IMR-90 (cell line): ENCODE measurements around the gene SLC34A2. TPM values are rescaled to one million over a fixed set of nuclear protein-coding genes. Genes with fewer than 3 reads are reported as not detected.

ENCODE experiments used
- ATAC-seq: fragments of 200-7000 bp; cut with Tn5 transposase; 2 replicates; pipeline ENCODE4 v1.9.1; 2020; ENCODE audit warnings: low read depth, mild to moderate bottlenecking, moderate library complexity
- BruUV-seq: library from RNA; stranded (reverse); fragments of 400-500 nt; replicated peaks from 2 replicates; lab custom pipeline; 2021; lab: Mats Ljungman, UMichigan
- CTCF ChIA-PET: fragments of 300-600 bp; formaldehyde crosslinking; extraction: SDS; loops from one replicate; lab custom pipeline; 2021; ENCODE audit warnings: antibody characterized with exemption; lab: Yijun Ruan, JAX
- POLR2A ChIA-PET: fragments of 300-600 bp; sonication (Branson Sonifier 250); formaldehyde crosslinking; loops from one replicate; lab custom pipeline; 2022; ENCODE audit warnings: antibody characterized with exemption; ENCODE audit not compliant: unreplicated experiment; lab: Charles Lee
- DNase-seq: peaks from one replicate; pipeline ENCODE4 v3.0.0; 2013
- H2AFZ ChIP-seq: replicated peaks from 2 replicates; pipeline ENCODE3; 2013; ENCODE audit warnings: low read length, mild to moderate bottlenecking; ENCODE audit not compliant: poor library complexity
- H2AK5ac ChIP-seq: 2 replicates; pipeline ENCODE4 v1.6.1; 2013; ENCODE audit warnings: low read depth, low read length, inconsistent platforms
- H2AK9ac ChIP-seq: replicated peaks from 2 replicates; pipeline ENCODE3; 2013; ENCODE audit warnings: mild to moderate bottlenecking, low read depth, low read length, moderate library complexity; ENCODE audit not compliant: poor library complexity
- H2BK120ac ChIP-seq: 2 replicates; pipeline ENCODE4 v1.6.1; 2013; ENCODE audit warnings: low read depth, low read length, inconsistent platforms
- H2BK15ac ChIP-seq: 3 replicates; pipeline ENCODE4 v1.6.1; 2013; ENCODE audit warnings: low read depth, low read length, inconsistent platforms
- H2BK20ac ChIP-seq: 2 replicates; pipeline ENCODE4 v1.6.1; 2013; ENCODE audit warnings: low read depth, mild to moderate bottlenecking, inconsistent platforms, low read length, moderate library complexity
- H2BK5ac ChIP-seq: 2 replicates; pipeline ENCODE4 v1.6.1; 2013; ENCODE audit warnings: mild to moderate bottlenecking, low read depth, low read length, inconsistent platforms; ENCODE audit not compliant: poor library complexity, severe bottlenecking
- H3K14ac ChIP-seq: replicated peaks from 2 replicates; pipeline ENCODE4 v1.6.1; 2013; ENCODE audit warnings: low read depth, low read length, inconsistent platforms
- H3K18ac ChIP-seq: 2 replicates; pipeline ENCODE4 v1.6.1; 2013; ENCODE audit warnings: low read depth, low read length, control low read depth
- H3K23ac ChIP-seq: 2 replicates; pipeline ENCODE4 v1.6.1; 2013; ENCODE audit warnings: low read depth, low read length, inconsistent platforms
- H3K27ac ChIP-seq: 2 replicates; pipeline ENCODE4 v1.5.1; 2013; ENCODE audit warnings: mild to moderate bottlenecking, control low read depth, low read length; ENCODE audit not compliant: insufficient read depth
- H3K27me3 ChIP-seq: 2 replicates; pipeline ENCODE4 v1.6.1; 2013; ENCODE audit warnings: low read length; ENCODE audit not compliant: control insufficient read depth, insufficient read depth
- H3K36me3 ChIP-seq: 2 replicates; pipeline ENCODE4 v1.6.1; 2013; ENCODE audit warnings: low read length, mixed read lengths; ENCODE audit not compliant: control insufficient read depth, insufficient read depth
- H3K4ac ChIP-seq: 2 replicates; pipeline ENCODE4 v1.6.1; 2013; ENCODE audit warnings: low read depth, low read length, inconsistent platforms
- H3K4me1 ChIP-seq: 2 replicates; pipeline ENCODE4 v1.6.1; 2013; ENCODE audit warnings: low read length, mixed read lengths; ENCODE audit not compliant: control insufficient read depth, insufficient read depth
- H3K4me2 ChIP-seq: 2 replicates; pipeline ENCODE4 v1.6.1; 2013; ENCODE audit warnings: low read depth, mild to moderate bottlenecking, control low read depth, low read length, moderate library complexity
- H3K4me3 ChIP-seq: 2 replicates; pipeline ENCODE4 v1.5.1; 2013; ENCODE audit warnings: low read depth, mild to moderate bottlenecking, control low read depth, low read length, moderate library complexity; ENCODE audit not compliant: insufficient read depth
- H3K56ac ChIP-seq: 2 replicates; pipeline ENCODE4 v1.6.1; 2013; ENCODE audit warnings: low read length, inconsistent platforms; ENCODE audit not compliant: insufficient read depth; ENCODE audit errors: extremely low read depth
- H3K79me1 ChIP-seq, 2 experiments: 2 replicates each; pipeline ENCODE4 v1.6.1; 2013; ENCODE audit warnings: low read length in 2 of 2, inconsistent platforms in 1 of 2, low read depth in 1 of 2
- H3K9ac ChIP-seq: 2 replicates; pipeline ENCODE4 v1.6.1; 2013; ENCODE audit warnings: low read depth, low read length, control low read depth
- H3K9me1 ChIP-seq: 2 replicates; pipeline ENCODE4 v1.6.1; 2013; ENCODE audit warnings: low read length, inconsistent platforms; ENCODE audit not compliant: insufficient read depth
- H3K9me3 ChIP-seq: 2 replicates; pipeline ENCODE4 v1.6.1; 2013; ENCODE audit warnings: low read length; ENCODE audit not compliant: control insufficient read depth, insufficient read depth
- H4K20me1 ChIP-seq: 2 replicates; pipeline ENCODE4 v1.6.1; 2013; ENCODE audit warnings: low read length, inconsistent platforms; ENCODE audit not compliant: insufficient read depth
- H4K5ac ChIP-seq: 2 replicates; pipeline ENCODE4 v1.6.1; 2013; ENCODE audit warnings: mild to moderate bottlenecking, low read depth, low read length, control low read depth
- H4K8ac ChIP-seq, 2 experiments: 2 replicates each; pipeline ENCODE4 v1.6.1; 2013; ENCODE audit warnings: low read depth in 2 of 2, low read length in 2 of 2, control low read depth in 1 of 2, inconsistent platforms in 1 of 2
- H4K91ac ChIP-seq: 2 replicates; pipeline ENCODE4 v1.6.1; 2013; ENCODE audit warnings: low read depth, low read length, inconsistent platforms; ENCODE audit not compliant: insufficient read depth
- BHLHE40 ChIP-seq: fragments of 150-350 bp; IDR thresholded peaks from 2 replicates; pipeline ENCODE4 v1.6.1; 2016; ENCODE audit warnings: mild to moderate bottlenecking, low read depth, low read length
- CEBPB ChIP-seq: IDR thresholded peaks from 2 replicates; pipeline ENCODE4 v1.6.1; 2012; ENCODE audit warnings: low read depth, low read length, improper control_type of control experiment
- FOS ChIP-seq: fragments of 150-350 bp; IDR thresholded peaks from 2 replicates; pipeline ENCODE4 v1.6.1; 2016; ENCODE audit warnings: low read depth, low read length
- MAFK ChIP-seq: IDR thresholded peaks from 2 replicates; pipeline ENCODE4 v1.6.1; 2012; ENCODE audit warnings: low read depth, low read length, improper control_type of control experiment
- MXI1 ChIP-seq: IDR thresholded peaks from 2 replicates; pipeline ENCODE4 v1.6.1; 2012; ENCODE audit warnings: low read depth, mild to moderate bottlenecking, low read length, moderate library complexity, borderline replicate concordance
- RAD21 ChIP-seq: IDR thresholded peaks from 2 replicates; pipeline ENCODE4 v1.6.1; 2012; ENCODE audit warnings: low read length, improper control_type of control experiment
- RCOR1 ChIP-seq: IDR thresholded peaks from 2 replicates; pipeline ENCODE4 v1.6.1; 2012; ENCODE audit warnings: mild to moderate bottlenecking, low read length, improper control_type of control experiment; ENCODE audit not compliant: insufficient replicate concordance
- RFX5 ChIP-seq: IDR thresholded peaks from 2 replicates; pipeline ENCODE4 v1.8.0; 2012; ENCODE audit warnings: low read depth, mild to moderate bottlenecking, low read length, moderate library complexity
- SMC3 ChIP-seq: fragments of 150-350 bp; IDR thresholded peaks from 2 replicates; pipeline ENCODE4 v1.6.1; 2016; ENCODE audit warnings: low read depth, mild to moderate bottlenecking, antibody characterized with exemption, low read length, moderate library complexity
- WGBS, 2 experiments: methylation state at CpG; one replicate each; pipeline versions ENCODE4 v1.1.5 to v1.1.7; 2013; ENCODE audit warnings: missing lambda C conversion rate in 2 of 2; ENCODE audit not compliant: insufficient read length in 1 of 2; ENCODE audit errors: extremely low coverage in 2 of 2; 5-methylcytosine and 5-hydroxymethylcytosine counted together
- dilution Hi-C: fragments of 300-500 bp; cut with HindIII; formaldehyde crosslinking; loops from one replicate; pipeline ENCODE4 v1.14.3; 2018; ENCODE audit warnings: low sequenced_read_pairs; ENCODE audit not compliant: unreplicated experiment
- in situ Hi-C: fragments of 300-500 bp; cut with MboI; formaldehyde crosslinking; loops from 3 replicates; pipeline ENCODE4 v1.14.3; 2019; ENCODE audit warnings: low sequenced_read_pairs, inconsistent platforms, mixed read lengths
- intact Hi-C: fragments of 100-400 bp; cut with micrococcal nuclease; formaldehyde crosslinking; loops from 2 replicates; pipeline ENCODE4 v1.10.0; 2022
- polyA plus RNA-seq, 3 experiments: library from polyadenylated mRNA; depleted of rRNA; stranded (reverse); fragments of >200 nt; gene quantifications; 2 replicates each; pipeline ENCODE4 v1.2.3, GENCODE V29; 2012; ENCODE audit warnings: low replicate concordance in 1 of 3
- total RNA-seq: library from RNA; depleted of rRNA; stranded (reverse); fragments of >200 nt; gene quantifications from 2 replicates; pipeline ENCODE4 v1.2.3, GENCODE V29; 2012
- TF ChIP-seq, protein P1 (sequence below): fragments of 150-350 bp; IDR thresholded peaks from 2 replicates; pipeline ENCODE4 v1.6.1; 2017; ENCODE audit warnings: mild to moderate bottlenecking, antibody characterized with exemption, low read length, low read depth
- TF ChIP-seq, protein P2 (sequence below): fragments of 150-350 bp; IDR thresholded peaks from 2 replicates; pipeline ENCODE4 v1.6.1; 2016; ENCODE audit warnings: low read depth, mild to moderate bottlenecking, low read length, moderate library complexity, borderline replicate concordance
- TF ChIP-seq, protein P3 (sequence below): conservative IDR thresholded peaks from 2 replicates; pipeline ENCODE4 v1.5.1; 2012; ENCODE audit warnings: mild to moderate bottlenecking, low read depth, low read length, improper control_type of control experiment

Gene SLC34A2
- total and polyA plus RNA-seq, 2 of the 4 experiments (the other 2 are of a cell fraction) = not detected

DNA sequence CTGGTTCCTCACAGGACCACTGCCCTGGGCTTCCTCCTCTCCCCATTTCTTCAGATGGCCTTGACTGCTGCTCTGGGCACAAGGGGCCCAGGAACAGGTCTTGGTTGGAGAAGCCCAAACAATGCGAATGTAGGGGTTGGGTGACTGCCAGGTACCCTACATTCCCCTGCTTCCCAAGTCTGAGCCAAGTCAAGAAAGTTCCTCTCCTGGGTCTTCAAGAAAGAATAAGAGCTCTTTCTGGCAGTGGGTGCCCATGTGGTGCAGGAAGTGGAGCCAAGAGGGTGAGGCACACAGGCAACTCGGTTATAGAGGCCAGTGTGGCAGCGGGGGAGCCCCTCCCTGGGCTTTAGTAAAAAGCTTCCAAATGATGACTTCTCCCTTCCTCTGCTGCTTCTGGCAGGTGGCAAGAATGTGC, 2.7 kb downstream of the SLC34A2 start:
- dilution Hi-C loops = no loop called here

More for the DNA sequence above, 2.7 kb downstream of the SLC34A2 start:
- H4K91ac ChIP-seq = no peak overlapping the region
- TF ChIP-seq RFX5 (no peak), FOS (no peak), BHLHE40 (no peak), MXI1 (no peak), MAFK (no peak), CEBPB (no peak), RCOR1 (no peak), RAD21 (no peak), SMC3 (no peak)
- TF ChIP-seq, protein P1, sequence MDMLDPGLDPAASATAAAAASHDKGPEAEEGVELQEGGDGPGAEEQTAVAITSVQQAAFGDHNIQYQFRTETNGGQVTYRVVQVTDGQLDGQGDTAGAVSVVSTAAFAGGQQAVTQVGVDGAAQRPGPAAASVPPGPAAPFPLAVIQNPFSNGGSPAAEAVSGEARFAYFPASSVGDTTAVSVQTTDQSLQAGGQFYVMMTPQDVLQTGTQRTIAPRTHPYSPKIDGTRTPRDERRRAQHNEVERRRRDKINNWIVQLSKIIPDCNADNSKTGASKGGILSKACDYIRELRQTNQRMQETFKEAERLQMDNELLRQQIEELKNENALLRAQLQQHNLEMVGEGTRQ = no peak
- TF ChIP-seq, protein P2, sequence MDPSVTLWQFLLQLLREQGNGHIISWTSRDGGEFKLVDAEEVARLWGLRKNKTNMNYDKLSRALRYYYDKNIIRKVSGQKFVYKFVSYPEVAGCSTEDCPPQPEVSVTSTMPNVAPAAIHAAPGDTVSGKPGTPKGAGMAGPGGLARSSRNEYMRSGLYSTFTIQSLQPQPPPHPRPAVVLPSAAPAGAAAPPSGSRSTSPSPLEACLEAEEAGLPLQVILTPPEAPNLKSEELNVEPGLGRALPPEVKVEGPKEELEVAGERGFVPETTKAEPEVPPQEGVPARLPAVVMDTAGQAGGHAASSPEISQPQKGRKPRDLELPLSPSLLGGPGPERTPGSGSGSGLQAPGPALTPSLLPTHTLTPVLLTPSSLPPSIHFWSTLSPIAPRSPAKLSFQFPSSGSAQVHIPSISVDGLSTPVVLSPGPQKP = no peak
- TF ChIP-seq, protein P3, sequence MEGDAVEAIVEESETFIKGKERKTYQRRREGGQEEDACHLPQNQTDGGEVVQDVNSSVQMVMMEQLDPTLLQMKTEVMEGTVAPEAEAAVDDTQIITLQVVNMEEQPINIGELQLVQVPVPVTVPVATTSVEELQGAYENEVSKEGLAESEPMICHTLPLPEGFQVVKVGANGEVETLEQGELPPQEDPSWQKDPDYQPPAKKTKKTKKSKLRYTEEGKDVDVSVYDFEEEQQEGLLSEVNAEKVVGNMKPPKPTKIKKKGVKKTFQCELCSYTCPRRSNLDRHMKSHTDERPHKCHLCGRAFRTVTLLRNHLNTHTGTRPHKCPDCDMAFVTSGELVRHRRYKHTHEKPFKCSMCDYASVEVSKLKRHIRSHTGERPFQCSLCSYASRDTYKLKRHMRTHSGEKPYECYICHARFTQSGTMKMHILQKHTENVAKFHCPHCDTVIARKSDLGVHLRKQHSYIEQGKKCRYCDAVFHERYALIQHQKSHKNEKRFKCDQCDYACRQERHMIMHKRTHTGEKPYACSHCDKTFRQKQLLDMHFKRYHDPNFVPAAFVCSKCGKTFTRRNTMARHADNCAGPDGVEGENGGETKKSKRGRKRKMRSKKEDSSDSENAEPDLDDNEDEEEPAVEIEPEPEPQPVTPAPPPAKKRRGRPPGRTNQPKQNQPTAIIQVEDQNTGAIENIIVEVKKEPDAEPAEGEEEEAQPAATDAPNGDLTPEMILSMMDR = no peak
- H3K9me3 ChIP-seq = no peaks in the 10 kb centered on the region
- H3K4me3 ChIP-seq = no peak overlapping the region
- no peaks in the 10 kb centered on the region for H4K20me1 ChIP-seq
- H2BK20ac ChIP-seq = no peak overlapping the region
- no TSS peak for BruUV-seq
- H3K36me3 ChIP-seq = no peaks in the 10 kb centered on the region
- no peak overlapping the region for H2BK5ac ChIP-seq
- H2AK9ac ChIP-seq = no peak overlapping the region
- no peak overlapping the region for H2AK5ac ChIP-seq
- H3K79me1 ChIP-seq = no peaks in the 10 kb centered on the region
- no peak overlapping the region for H4K8ac ChIP-seq
- peaks cover 44% of the 10 kb centered on the region for H3K27me3 ChIP-seq
- H3K14ac ChIP-seq = no peak overlapping the region
- WGBS, 2 experiments = 34% methylated on average over 2 of the region's 3 CpGs; no CpG with 5 or more reads in 1 of the 2 experiments
- no peak overlapping the region for H3K56ac ChIP-seq
- H3K9me1 ChIP-seq = no peaks in the 10 kb centered on the region
- no peak overlapping the region for H3K4me2 ChIP-seq
- no peak overlapping the region for H3K4ac ChIP-seq
- no peak overlapping the region for H3K9ac ChIP-seq
- H3K18ac ChIP-seq = no peak overlapping the region
- in situ Hi-C loops (no loop called here), intact Hi-C loops (no loop called here)
- no peak overlapping the region for H4K5ac ChIP-seq
- ATAC-seq = no peak
- no peak overlapping the region for H2BK120ac ChIP-seq
- H2BK15ac ChIP-seq = no peak overlapping the region
- H3K27ac ChIP-seq = no peak overlapping the region
- no peaks in the 10 kb centered on the region for H3K4me1 ChIP-seq
- no peak overlapping the region for H3K23ac ChIP-seq
- POLR2A ChIA-PET = no interaction called here
- no peak overlapping the region for H2AFZ ChIP-seq
- DNase-seq = no peak
- CTCF ChIA-PET = no interaction called here
